GM12864 (cell line): ENCODE measurements around the gene DRC7.

Experiments used
- DNase-seq: peaks from one replicate; pipeline ENCODE4 v3.0.0-alpha.2; 2011; ENCODE audit warnings: low read depth
- H3K4me3 ChIP-seq: 2 replicates; pipeline ENCODE4 v1.5.1; 2011; ENCODE audit warnings: mild to moderate bottlenecking, low read depth, low read length, control low read depth
- CTCF ChIP-seq: IDR thresholded peaks from 2 replicates; pipeline ENCODE4 v1.5.1; 2011; ENCODE audit warnings: low read depth, mild to moderate bottlenecking, moderate library complexity, low read length, control low read depth, inconsistent platforms; ENCODE audit errors: missing control alignments

Gene DRC7

DNA sequence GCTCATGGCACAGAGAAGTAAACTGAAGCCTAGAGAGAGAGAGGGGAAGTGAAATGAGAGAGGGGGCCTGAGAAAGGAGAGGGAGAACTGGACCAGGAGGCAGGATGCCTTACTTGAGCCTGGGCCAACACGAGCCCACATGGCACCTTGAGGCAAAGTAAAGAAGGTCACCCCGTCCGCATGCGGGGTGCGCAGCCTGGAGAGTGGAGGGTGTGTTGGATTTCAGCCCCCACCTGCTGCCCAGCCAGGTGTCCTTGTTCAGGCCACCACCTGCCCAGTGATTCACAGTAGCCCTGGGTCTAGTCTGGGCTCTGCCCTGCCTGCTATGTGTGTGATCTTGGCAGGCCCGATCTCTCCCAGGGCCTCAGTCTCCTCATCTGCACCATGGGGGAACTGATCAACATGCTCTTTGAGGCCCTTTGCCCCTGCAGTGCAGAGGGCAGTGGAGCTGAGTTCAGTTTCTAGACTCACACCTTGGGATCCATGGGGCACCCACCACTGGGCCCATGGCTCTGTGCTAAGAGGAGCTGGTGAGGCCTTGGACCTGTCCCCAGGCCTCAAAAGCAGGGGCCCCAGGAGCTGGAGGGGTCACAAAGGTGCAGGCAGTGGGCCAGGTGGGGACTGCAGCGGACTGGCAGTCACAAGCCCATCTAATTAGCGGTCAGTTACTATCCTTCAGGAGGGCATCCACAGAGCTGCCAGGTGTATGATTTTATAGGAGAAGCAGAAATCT is 9.8 kb upstream of the DRC7 start:
- no peak for DNase-seq
- TF ChIP-seq CTCF = no peak
- H3K4me3 ChIP-seq = no peak overlapping the region

- no peak for TF ChIP-seq CTCF
- H3K4me3 ChIP-seq = no peak overlapping the region
- no peak for DNase-seq
These were observed 9.0 kb upstream of the DRC7 start for GRCh38 chr16:57685633-57686032.

DNA sequence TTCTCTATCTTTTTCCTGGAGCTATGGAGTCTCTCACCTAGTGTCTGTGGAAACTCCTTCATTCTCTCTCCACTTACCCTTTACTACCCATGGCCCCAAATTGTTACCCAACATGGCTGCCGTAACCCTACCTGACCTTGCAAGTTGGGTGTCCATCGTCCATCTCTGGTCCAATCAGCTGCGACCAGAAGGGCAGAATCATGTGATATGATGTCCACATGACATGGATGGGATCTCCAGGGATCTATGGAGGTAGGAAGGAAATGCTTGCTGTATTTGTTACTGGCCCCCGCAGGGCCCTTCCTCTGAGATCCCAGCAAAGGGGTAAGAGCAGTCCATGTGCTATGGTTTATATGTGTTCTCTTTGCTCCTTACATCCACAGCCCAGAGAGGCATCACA is 8.0 kb upstream of the DRC7 start:
- no peak for TF ChIP-seq CTCF
- DNase-seq = no peak
- no peak overlapping the region for H3K4me3 ChIP-seq

DNA sequence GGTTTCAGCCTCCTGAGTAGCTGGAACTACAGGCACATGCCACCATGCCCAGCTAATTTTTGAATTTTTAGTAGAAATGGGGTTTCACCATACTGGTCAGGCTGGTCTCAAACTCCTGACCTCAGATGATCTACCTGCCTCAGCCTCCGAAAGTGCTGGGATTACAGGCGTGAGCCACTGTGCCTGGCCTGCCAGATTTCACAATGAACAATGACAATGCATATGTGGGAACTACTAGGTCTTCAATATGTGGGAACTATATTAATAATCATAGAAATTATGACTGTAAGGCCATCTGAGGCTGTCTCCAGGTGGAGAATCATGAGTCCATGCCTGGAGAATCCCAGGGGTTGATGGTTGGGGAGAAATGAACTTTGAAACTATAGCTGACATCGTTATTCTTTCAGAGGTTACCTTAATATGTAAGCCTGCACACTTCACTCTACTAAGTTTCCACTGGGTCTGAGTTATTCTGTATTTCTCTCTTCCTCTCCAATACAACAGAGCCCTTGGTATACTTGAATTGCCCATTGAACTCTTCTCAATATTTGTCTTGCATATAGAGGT is 7.2 kb upstream of the DRC7 start:
- no peak overlapping the region for H3K4me3 ChIP-seq
- no peak for DNase-seq
- TF ChIP-seq CTCF = no peak

DNA sequence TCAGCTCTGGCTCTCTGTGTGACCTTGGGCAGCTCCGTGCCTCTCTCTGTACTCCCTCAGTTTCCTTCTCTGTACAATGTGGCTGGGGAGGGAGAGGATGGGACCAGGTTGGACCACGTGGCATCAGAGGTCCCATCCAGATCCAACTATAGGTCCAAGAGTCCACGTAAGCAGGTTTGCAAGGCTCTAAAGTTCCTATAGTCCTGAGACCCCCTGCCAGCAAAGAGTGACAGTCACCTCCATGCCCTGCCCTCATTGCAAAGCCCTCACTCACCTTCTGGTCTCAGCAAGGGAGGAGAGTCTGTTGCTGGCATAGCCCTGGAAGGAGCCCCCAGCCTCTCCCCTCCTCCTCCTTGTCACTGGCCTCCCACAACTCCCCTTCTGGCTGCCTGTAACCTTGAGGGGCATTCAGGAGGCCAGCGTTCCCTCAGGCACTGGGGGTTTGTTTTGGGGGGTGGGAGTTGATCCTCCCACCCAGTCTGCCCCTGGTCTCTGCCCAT is 6.1 kb upstream of the DRC7 start:
- H3K4me3 ChIP-seq = no peak overlapping the region

GRCh38 chr16:57688987-57689761 is 5.4 kb upstream of the DRC7 start:
- TF ChIP-seq CTCF = no peak
- DNase-seq = no peak
- no peak overlapping the region for H3K4me3 ChIP-seq

More for the DNA sequence above, 6.1 kb upstream of the DRC7 start:
- no peak for DNase-seq
- no peak for TF ChIP-seq CTCF
